NCI-H774 (cell line): ENCODE data around the gene ZMYND10.
A peak's percentile ranks its signal among the peaks of the same experiment; 100 is the strongest.

Experiments
- DNase-seq: peaks from one replicate; lab custom pipeline; 2025; lab: John Stamatoyannopoulos, UW

Gene ZMYND10

DNA sequence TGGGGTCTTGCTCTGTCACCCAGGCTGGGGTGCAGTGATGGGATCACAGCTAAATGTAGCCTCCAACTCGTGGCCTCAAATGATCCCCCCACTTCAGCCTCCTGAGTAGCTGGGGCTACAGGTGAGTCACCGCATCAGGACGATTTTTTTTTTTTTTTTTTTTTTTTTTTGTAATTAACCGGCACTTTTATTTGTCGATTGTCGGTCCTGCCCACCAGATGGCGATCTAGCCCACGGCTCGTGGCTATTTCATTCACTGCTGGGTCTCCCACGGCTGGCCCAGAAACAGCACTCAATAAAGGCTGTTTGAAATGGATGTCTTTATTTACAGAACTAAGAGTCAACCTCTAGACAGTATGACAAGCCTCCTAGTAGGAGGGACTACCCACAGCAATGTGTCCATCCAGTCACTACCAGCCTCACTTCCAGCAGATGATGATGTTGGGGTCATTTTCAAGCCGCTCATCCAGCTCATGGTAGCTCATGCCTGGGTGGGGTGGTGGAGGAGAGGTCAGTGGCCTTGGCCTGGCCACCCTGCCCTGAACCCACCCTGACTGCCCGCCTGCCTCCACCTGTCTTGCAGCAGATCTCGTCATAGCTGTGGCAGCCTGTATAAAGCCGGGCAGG lies 1.8 kb upstream of the ZMYND10 start:
- DNase-seq = peak; percentile 36

GRCh38 chr3:50345008-50345407 lies 524 bp downstream of the ZMYND10 start:
- no peak for DNase-seq

- DNase-seq = no peak
Observed at GRCh38 chr3:50342813-50343633, 2.5 kb downstream of the ZMYND10 start.

- DNase-seq = no peak
Observed at GRCh38 chr3:50341996-50342650, 3.4 kb downstream of the ZMYND10 start.

DNA sequence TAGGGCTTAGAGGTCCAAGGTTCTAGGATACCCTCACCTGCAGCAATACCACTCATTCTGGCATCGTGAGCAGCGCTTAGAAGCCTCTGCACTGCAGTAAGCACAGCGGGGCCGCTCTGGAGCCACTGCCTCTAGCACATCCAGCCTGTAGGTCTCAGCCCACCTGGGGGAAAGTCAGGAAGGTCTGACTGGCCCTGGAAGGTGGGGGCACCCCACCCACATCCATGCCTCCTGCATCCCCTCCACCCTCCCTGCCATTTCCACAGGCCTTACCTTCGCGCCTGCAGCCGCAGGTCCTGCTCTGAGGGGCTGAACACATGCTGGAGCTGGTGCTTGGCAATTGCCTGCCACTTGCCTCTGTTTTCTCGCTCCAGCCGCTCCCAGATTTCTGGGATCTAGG lies 4.0 kb downstream of the ZMYND10 start:
- no peak for DNase-seq

DNA sequence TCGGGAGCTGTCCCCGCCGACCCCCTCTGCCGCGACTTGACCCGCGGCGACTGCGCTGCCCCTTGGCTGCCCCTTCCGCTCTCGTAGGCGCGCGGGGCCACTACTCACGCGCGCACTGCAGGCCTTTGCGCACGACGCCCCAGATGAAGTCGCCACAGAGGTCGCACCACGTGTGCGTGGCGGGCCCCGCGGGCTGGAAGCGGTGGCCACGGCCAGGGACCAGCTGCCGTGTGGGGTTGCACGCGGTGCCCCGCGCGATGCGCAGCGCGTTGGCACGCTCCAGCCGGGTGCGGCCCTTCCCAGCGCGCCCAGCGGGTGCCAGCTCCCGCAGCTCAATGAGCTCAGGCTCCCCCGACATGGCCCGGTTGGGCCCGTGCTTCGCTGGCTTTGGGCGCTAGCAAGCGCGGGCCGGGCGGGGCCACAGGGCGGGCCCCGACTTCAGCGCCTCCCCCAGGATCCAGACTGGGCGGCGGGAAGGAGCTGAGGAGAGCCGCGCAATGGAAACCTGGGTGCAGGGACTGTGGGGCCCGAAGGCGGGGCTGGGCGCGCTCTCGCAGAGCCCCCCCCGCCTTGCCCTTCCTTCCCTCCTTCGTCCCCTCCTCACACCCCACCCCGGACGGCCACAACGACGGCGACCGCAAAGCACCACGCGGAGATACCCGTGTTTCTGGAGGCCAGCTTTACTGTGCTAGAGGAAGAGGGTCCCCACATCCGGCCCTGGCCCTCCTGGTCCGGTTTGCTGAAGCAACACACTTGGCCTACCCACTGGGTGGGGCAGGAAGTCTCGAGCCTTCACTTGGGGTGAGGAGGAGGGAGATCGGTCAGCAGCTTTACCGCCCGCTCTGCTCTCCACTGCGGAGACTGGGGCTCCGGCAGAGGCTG lies 4.8 kb downstream of the ZMYND10 start, which contains the start of gene RASSF1:
Gene RASSF1 (minus strand): TSS at position 389 of the 882 bp plus-strand sequence. CDS start 31 bp downstream, at position 358.
- no peak for DNase-seq

DNA sequence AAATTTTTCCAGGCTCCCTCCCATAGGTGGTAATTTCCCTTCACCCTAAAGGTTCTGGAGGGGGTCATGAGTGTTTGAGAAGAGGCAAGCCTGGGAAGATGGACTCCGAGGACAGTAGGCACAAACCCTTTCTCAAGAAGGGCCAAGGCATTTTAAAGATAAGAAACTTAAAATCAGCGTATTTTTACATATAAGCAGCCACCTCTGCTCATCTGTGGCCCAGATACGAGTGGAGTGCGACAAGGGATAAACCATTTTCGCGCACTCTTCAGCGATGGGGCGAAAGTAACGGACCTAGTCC lies 5.4 kb downstream of the ZMYND10 start:
- no peak for DNase-seq

- DNase-seq = no peak
Observed at GRCh38 chr3:50339485-50340146, 5.9 kb downstream of the ZMYND10 start.

GRCh38 chr3:50338965-50339364 lies 6.6 kb downstream of the ZMYND10 start:
- no peak for DNase-seq

DNA sequence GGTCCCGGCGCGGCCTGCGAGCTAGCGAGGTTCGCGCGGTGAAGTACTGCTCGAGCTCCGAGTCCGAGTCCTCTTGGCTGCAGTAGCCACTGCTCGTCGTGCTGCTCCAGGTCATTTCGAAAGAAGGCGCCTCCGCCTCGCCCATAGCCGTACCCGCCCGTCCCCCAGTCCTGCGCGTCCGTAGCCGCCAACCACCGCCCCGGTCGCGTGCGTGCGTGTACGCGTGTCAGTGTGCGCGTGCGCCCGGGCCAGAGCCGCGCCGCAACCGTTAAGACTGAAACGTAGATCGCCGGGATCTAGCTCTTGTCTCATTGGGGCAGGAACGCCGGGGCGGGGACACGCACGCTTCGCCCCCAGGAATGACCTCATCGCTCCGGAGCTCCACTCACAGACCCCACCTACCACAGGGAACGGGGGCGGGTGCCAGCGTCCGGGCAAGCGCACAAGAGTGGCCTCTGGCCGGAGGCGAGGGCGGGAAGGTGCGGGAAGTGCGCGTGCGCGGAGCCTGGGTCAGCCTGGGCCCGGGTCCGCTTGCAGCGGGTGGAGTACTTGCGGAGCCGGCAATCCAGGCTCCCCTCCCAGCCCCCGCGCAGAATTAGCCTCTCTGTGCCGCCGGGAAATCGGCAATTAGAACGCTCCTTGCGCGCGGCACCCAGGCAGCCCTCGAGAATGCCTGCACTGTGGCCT lies 8.2 kb downstream of the ZMYND10 start:
- peak; percentile 88 for DNase-seq

GRCh38 chr3:50336452-50337174 lies 8.9 kb downstream of the ZMYND10 start:
- DNase-seq = no peak

- no peak for DNase-seq
Observed at GRCh38 chr3:50334339-50335075, 11.0 kb downstream of the ZMYND10 start.

GRCh38 chr3:50333744-50334328 lies 11.7 kb downstream of the ZMYND10 start:
- DNase-seq = no peak

GRCh38 chr3:50331364-50331907 lies 14.1 kb downstream of the ZMYND10 start:
- no peak for DNase-seq

- DNase-seq = no peak
Observed at GRCh38 chr3:50330330-50330729, 15.2 kb downstream of the ZMYND10 start.

DNA sequence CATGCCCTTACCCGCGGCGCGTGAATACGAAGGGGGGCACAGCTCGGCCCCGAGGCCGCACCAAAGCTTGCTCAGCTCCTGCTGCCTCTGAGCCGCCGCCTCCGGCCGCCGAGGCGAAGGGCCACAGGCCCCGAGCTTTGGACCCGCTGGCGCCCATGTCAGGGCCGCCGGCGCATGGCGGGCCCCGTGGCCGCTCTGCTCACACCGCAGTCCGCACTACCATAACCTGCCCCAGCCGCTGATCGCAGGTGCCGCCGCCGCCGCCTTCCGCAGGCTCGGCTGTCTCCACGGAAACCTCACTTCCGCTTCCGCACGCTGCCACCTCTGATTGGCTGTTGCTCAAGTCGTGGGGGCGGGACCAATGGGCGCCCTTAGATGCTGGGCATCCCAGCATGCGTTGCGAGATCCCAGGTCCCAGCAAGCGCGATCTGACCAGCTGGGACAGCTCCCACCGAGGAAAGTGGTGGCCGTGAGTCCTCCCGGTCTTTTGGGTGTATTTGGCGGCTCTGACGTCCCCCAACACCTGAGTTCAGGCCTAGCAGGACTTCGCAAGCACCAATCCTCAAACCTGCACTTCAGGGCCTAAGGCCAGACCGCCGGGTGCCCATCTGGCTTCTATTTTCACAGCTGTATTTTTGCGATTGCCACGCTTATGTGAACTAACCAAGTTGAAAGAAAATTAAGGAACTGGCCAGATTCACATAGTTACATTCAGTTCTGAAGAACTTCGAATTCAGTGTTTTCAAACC lies 17.4 kb downstream of the ZMYND10 start, which contains the start of gene TUSC2:
Gene TUSC2 (minus strand): TSS at position 281 of the 749 bp plus-strand sequence. CDS start 124 bp downstream, at position 157.
- peak; percentile 88 for DNase-seq

- DNase-seq = no peak
Observed at GRCh38 chr3:50327129-50327528, 18.4 kb downstream of the ZMYND10 start.

GRCh38 chr3:50326182-50326541 lies 19.4 kb downstream of the ZMYND10 start:
- no peak for DNase-seq
